DOHH2 (cell line): ENCODE data around the gene EPN3.

ENCODE experiments used
- CTCF ChIP-seq: fragments of 200-600 bp; sonication (generic); IDR thresholded peaks from one replicate; pipeline ENCODE4 v1.5.1; 2014; ENCODE audit warnings: antibody characterized with exemption, mild to moderate bottlenecking, low read depth, low read length; ENCODE audit not compliant: poor library complexity, severe bottlenecking
- EZH2phosphoT487 ChIP-seq: fragments of 200-600 bp; sonication (generic); IDR thresholded peaks from 2 replicates; pipeline ENCODE4 v1.6.1; 2017; ENCODE audit warnings: borderline replicate concordance, mild to moderate bottlenecking, antibody characterized with exemption, low read length, moderate library complexity, mixed read lengths

- no peak for TF ChIP-seq CTCF
- no peak for TF ChIP-seq EZH2phosphoT487
Observed at GRCh38 chr17:50514936-50515702, 17.4 kb upstream of the EPN3 start.
